ENCODE measurements around the gene VPS37B. TPM values are rescaled to one million over a fixed set of nuclear protein-coding genes. Genes with fewer than 3 reads are reported as not detected.
"Not testable (repeated sequence)": the region's sequence is repeated elsewhere in the genome, so short reads cannot be mapped to it uniquely, and the experiment has no call there.

The VPS37B gene
- total and polyA plus RNA-seq, 2 donors (not counting 1 experiment from before 2014, with no cell fraction given): 66.7 to 88.1 TPM

- H3K79me2 ChIP-seq (ENCODE audit: control insufficient read depth, insufficient read depth, low read length): no peaks in the 10 kb centered on the region
- WGBS (ENCODE audit: insufficient coverage): 95% methylated on average over 5 of the region's 6 CpGs
- DNase-seq (no peak), ATAC-seq (ENCODE audit: low read depth) (no peak)
- intact Hi-C loops (cut with micrococcal nuclease): no loop called here
- no peaks in the 10 kb centered on the region for H4K20me1 ChIP-seq (ENCODE audit: control insufficient read depth, insufficient read depth, low read length, poor library complexity, severe bottlenecking)
- H3K4me1 ChIP-seq (ENCODE audit: control insufficient read depth in 2 of 2, insufficient read depth in 2 of 2, low read length in 2 of 2): no peaks in the 10 kb centered on the region
- H3K4me2 ChIP-seq (replicated peaks; ENCODE audit: low read depth, low read length, poor library complexity, severe bottlenecking): no peak overlapping the region
- no peaks in the 10 kb centered on the region for H3K27me3 ChIP-seq (replicated peaks in 1 of 4; ENCODE audit: control extremely low read depth in 1 of 4, control insufficient read depth in 3 of 4, insufficient read depth in 4 of 4, low read length in 3 of 4)
- H3K27ac ChIP-seq (ENCODE audit: low read length in 2 of 2): no peak overlapping the region
- POLR2A ChIA-PET: interaction anchor here (0.7 kb wide), 1 partner anchor 65 kb away, joined by 3 read pairs; no protein-coding TSS in a partner anchor
- no peak overlapping the region for H3K4me3 ChIP-seq (ENCODE audit: control extremely low read depth in 1 of 5, extremely low read depth in 1 of 5, insufficient read depth in 1 of 5, low read depth in 2 of 5, low read length in 4 of 5)
- H3K4me1 Mint-ChIP-seq: peaks cover 2% of the 10 kb centered on the region
- H2AFZ ChIP-seq (ENCODE audit: insufficient read depth, low read depth, low read length, poor library complexity, severe bottlenecking): no peak overlapping the region
- no peak overlapping the region for H3K9ac ChIP-seq (ENCODE audit: low read length)
- no peaks in the 10 kb centered on the region for H3K9me3 Mint-ChIP-seq (ENCODE audit: insufficient read depth)
- CTCF ChIA-PET: interaction anchor here (0.6 to 1.5 kb wide), 2 partner anchors 11 to 365 kb away, joined by 3 read pairs; no protein-coding TSS in a partner anchor
- H3K9me3 ChIP-seq (ENCODE audit: control extremely low read depth in 1 of 3, control insufficient read depth in 2 of 3, insufficient read depth in 1 of 3, low read length in 2 of 3): no peaks in the 10 kb centered on the region
- no peak overlapping the region for H3K4me3 Mint-ChIP-seq
- TF ChIP-seq, protein P1, sequence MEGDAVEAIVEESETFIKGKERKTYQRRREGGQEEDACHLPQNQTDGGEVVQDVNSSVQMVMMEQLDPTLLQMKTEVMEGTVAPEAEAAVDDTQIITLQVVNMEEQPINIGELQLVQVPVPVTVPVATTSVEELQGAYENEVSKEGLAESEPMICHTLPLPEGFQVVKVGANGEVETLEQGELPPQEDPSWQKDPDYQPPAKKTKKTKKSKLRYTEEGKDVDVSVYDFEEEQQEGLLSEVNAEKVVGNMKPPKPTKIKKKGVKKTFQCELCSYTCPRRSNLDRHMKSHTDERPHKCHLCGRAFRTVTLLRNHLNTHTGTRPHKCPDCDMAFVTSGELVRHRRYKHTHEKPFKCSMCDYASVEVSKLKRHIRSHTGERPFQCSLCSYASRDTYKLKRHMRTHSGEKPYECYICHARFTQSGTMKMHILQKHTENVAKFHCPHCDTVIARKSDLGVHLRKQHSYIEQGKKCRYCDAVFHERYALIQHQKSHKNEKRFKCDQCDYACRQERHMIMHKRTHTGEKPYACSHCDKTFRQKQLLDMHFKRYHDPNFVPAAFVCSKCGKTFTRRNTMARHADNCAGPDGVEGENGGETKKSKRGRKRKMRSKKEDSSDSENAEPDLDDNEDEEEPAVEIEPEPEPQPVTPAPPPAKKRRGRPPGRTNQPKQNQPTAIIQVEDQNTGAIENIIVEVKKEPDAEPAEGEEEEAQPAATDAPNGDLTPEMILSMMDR (IDR thresholded peaks at IDR 0.05): no peak
- TF ChIP-seq EZH2 (IDR thresholded peaks at IDR 0.05; ENCODE audit: borderline replicate concordance, insufficient read depth, low read depth, low read length, poor library complexity, severe bottlenecking): no peak
- H3K27ac Mint-ChIP-seq: no peak overlapping the region
- H3K36me3 ChIP-seq (replicated peaks in 1 of 2; ENCODE audit: control extremely low read depth in 1 of 2, control insufficient read depth in 1 of 2, extremely low read depth in 1 of 2, insufficient read depth in 2 of 2, low read length in 1 of 2): no peaks in the 10 kb centered on the region
- H3K27me3 Mint-ChIP-seq: no peaks in the 10 kb centered on the region
These were observed 13.0 kb upstream of the VPS37B start for GRCh38 chr12:122908915-122909314.

GRCh38 chr12:122905258-122905657, 9.3 kb upstream of the VPS37B start:
- CTCF ChIA-PET; intact Hi-C loops (cut with micrococcal nuclease); H3K27ac ChIP-seq (ENCODE audit: low read length in 2 of 2); H3K9ac ChIP-seq (ENCODE audit: low read length); H3K4me2 ChIP-seq (replicated peaks; ENCODE audit: low read depth, low read length, poor library complexity, severe bottlenecking); H3K27me3 ChIP-seq (replicated peaks in 1 of 4; ENCODE audit: control extremely low read depth in 1 of 4, control insufficient read depth in 3 of 4, insufficient read depth in 4 of 4, low read length in 3 of 4); H2AFZ ChIP-seq (ENCODE audit: insufficient read depth, low read depth, low read length, poor library complexity, severe bottlenecking); H3K9me3 Mint-ChIP-seq (ENCODE audit: insufficient read depth); H3K79me2 ChIP-seq (ENCODE audit: control insufficient read depth, insufficient read depth, low read length); H3K4me3 ChIP-seq (ENCODE audit: control extremely low read depth in 1 of 5, extremely low read depth in 1 of 5, insufficient read depth in 1 of 5, low read depth in 2 of 5, low read length in 4 of 5); H3K36me3 ChIP-seq (replicated peaks in 1 of 2; ENCODE audit: control extremely low read depth in 1 of 2, control insufficient read depth in 1 of 2, extremely low read depth in 1 of 2, insufficient read depth in 2 of 2, low read length in 1 of 2); ATAC-seq (ENCODE audit: low read depth); H4K20me1 ChIP-seq (ENCODE audit: control insufficient read depth, insufficient read depth, low read length, poor library complexity, severe bottlenecking); H3K9me3 ChIP-seq (ENCODE audit: control extremely low read depth in 1 of 3, control insufficient read depth in 2 of 3, insufficient read depth in 1 of 3, low read length in 2 of 3); H3K27ac Mint-ChIP-seq; POLR2A ChIA-PET; H3K4me3 Mint-ChIP-seq; H3K27me3 Mint-ChIP-seq; DNase-seq: not testable (repeated sequence)
- 100% methylated on average over 2 of the region's 5 CpGs for WGBS (ENCODE audit: insufficient coverage)
- H3K4me1 Mint-ChIP-seq: peaks cover 29% of the 10 kb centered on the region
- H3K4me1 ChIP-seq (ENCODE audit: control insufficient read depth in 2 of 2, insufficient read depth in 2 of 2, low read length in 2 of 2): peaks cover 26 to 31% of the 10 kb centered on the region in 2 donors

Data from B cell (primary cell).